ENCODE data around the gene PTCRA. TPM values are rescaled to one million over a fixed set of nuclear protein-coding genes. Genes with fewer than 3 reads are reported as not detected.

PTCRA gene, protein sequence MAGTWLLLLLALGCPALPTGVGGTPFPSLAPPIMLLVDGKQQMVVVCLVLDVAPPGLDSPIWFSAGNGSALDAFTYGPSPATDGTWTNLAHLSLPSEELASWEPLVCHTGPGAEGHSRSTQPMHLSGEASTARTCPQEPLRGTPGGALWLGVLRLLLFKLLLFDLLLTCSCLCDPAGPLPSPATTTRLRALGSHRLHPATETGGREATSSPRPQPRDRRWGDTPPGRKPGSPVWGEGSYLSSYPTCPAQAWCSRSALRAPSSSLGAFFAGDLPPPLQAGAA
- total RNA-seq, result not detected

DNA sequence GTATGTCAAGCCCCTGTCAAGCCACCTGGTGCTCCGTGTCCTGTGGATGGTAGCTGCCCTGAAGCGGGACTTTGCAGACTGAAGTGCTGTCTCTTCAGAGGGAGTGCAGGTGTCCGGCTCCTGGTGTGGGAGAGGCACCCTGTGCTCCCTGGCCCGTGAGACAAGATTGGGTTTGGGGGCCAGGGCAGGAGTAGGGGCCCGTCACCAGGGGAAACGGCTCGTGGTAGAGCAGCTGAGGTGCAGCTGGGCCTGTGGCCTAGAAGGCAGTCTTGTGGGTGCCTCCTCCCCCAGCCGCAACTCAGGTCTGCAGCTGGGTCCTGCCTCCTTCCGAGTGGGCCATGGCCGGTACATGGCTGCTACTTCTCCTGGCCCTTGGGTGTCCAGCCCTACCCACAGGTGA lies at the start of gene PTCRA:
Gene PTCRA (plus strand): TSS at position 322 of the 400 bp plus-strand sequence. CDS start 17 bp downstream, at position 339.
- in situ Hi-C loops (cut with MboI; ENCODE audit: low pct_ligation_motif_present in 1 of 4, low pct_unique_long_range_greater_than_20kb in 1 of 4, low sequenced_read_pairs in 3 of 4) (no loop called here), intact Hi-C loops (cut with DNase I; ENCODE audit: low total_unique reads) (no loop called here)
- TF ChIP-seq, protein P1, sequence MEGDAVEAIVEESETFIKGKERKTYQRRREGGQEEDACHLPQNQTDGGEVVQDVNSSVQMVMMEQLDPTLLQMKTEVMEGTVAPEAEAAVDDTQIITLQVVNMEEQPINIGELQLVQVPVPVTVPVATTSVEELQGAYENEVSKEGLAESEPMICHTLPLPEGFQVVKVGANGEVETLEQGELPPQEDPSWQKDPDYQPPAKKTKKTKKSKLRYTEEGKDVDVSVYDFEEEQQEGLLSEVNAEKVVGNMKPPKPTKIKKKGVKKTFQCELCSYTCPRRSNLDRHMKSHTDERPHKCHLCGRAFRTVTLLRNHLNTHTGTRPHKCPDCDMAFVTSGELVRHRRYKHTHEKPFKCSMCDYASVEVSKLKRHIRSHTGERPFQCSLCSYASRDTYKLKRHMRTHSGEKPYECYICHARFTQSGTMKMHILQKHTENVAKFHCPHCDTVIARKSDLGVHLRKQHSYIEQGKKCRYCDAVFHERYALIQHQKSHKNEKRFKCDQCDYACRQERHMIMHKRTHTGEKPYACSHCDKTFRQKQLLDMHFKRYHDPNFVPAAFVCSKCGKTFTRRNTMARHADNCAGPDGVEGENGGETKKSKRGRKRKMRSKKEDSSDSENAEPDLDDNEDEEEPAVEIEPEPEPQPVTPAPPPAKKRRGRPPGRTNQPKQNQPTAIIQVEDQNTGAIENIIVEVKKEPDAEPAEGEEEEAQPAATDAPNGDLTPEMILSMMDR (IDR thresholded peaks at IDR 0.05), result no peak
- TF ChIP-seq POLR2A (IDR thresholded peaks at IDR 0.05) (no peak), EP300 (IDR thresholded peaks at IDR 0.05; ENCODE audit: low read depth) (no peak)
- no peaks in the 10 kb centered on the region for H3K36me3 ChIP-seq
- H3K27ac ChIP-seq, result no peak within 1 kb of the TSS
- DNase-seq, result no peak
- no peak within 1 kb of the TSS for H3K4me3 ChIP-seq
- 69% methylated on average over 10 of the region's 10 CpGs; no CpG with 5 or more reads in 1 of the 2 donors for WGBS, 2 donors (ENCODE audit: low coverage in 1 of 2)
- no peaks in the 10 kb centered on the region for H3K9me3 ChIP-seq
- peaks cover 19% of the 10 kb centered on the region for H3K27me3 ChIP-seq
- peaks cover 0 to 8% (median 4%) of the 10 kb centered on the region in 4 donors for H3K4me1 ChIP-seq

DNA sequence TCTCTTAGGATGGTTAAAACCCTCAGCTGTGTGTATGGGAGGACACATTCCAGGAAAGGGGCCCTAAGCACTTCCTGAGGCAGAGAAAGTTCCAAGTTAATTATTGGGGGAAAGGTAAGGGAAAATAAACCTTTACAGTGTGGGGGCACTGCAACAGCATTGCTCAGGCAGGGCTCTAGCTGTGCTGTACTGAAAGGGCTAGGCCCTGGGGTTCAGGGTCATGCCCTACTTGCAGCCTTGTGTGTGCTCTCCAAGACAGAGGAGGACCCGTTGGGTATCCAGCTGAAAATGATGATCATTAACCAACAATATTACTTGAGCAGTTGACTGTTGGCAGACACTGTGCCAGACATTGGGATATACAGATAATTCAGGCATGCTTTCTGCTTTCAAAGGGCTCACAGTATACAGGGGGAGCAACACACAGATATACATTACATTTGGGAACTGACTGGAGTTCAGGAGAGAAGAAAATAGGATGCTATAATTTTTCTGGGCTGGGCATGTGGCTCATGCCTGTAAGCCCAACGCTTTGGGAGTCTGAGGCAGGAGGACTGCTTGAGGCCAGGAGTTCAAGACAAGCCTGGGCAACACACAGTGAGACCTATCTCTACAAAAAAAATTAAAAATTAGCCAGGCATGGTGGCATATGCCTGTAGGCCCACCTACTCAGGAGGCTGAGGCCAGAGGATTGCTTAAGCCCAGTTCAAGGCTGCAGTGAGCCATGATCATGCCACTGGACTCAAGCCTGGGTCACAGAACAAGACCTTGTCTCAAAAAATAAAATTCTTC lies 45.5 kb upstream of the PTCRA start:
- Histone ChIP-seq H3K9me3 (no peaks in the 10 kb centered on the region), H3K4me1 (no peaks in the 10 kb centered on the region), H3K27ac (no peak overlapping the region), H3K27me3 (no peaks in the 10 kb centered on the region), H3K4me3 (no peak overlapping the region), H3K36me3 (peaks cover 0 to 22% (median 11%) of the 10 kb centered on the region in 4 donors)
- no peak for TF ChIP-seq POLR2AphosphoS5 (IDR thresholded peaks at IDR 0.05)
- no peak for TF ChIP-seq EP300 (IDR thresholded peaks at IDR 0.05; ENCODE audit: low read depth)
- no peak for TF ChIP-seq POLR2A (IDR thresholded peaks at IDR 0.05)
- TF ChIP-seq, protein P1 (IDR thresholded peaks at IDR 0.05), result no peak
- WGBS, 2 donors (ENCODE audit: low coverage in 1 of 2), result 50 to 60% methylated on average over 1 to 2 of the region's 2 CpGs
- DNase-seq, result no peak
- intact Hi-C loops (cut with DNase I; ENCODE audit: low total_unique reads), result loop anchor here (10.0 kb wide), 1 partner anchor 146 kb away; the partner anchor contains the start of gene PRPH2
- in situ Hi-C loops (cut with MboI; ENCODE audit: low pct_ligation_motif_present in 1 of 4, low pct_unique_long_range_greater_than_20kb in 1 of 4, low sequenced_read_pairs in 3 of 4), result loop anchor here in 2 of 4 donors (10.0 to 25.0 kb wide), 2 partner anchors 133 to 206 kb away; partner anchors contain the start of gene TBCC (in 1 of the 2)

DNA sequence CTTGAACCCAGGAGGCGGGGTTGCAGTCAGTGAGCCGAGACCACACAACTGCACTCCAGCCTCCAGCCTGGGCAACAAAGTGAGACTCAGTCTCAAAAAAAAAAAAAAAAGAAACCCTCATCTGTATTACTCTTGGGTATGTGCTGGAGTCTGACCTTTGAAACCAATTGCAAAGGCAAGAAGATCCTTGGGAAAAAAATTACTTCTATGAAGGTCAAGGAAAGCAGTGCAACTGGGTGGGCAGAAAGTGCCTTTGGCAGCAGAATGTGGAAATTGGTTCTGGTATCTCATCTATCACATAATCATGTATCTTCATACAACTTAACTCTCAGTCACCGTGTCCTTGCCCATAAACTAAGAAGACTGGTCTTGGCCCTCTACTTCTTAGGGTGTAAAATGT lies 44.1 kb upstream of the PTCRA start:
- no peak overlapping the region for H3K4me3 ChIP-seq
- no peak overlapping the region for H3K27ac ChIP-seq
- intact Hi-C loops (cut with DNase I; ENCODE audit: low total_unique reads) (loop anchor here (10.0 kb wide), 1 partner anchor 147 kb away; the partner anchor contains the start of gene PRPH2), in situ Hi-C loops (cut with MboI; ENCODE audit: low pct_ligation_motif_present in 1 of 4, low pct_unique_long_range_greater_than_20kb in 1 of 4, low sequenced_read_pairs in 3 of 4) (loop anchor here in 2 of 4 donors (10.0 to 25.0 kb wide), 2 partner anchors 134 to 207 kb away; partner anchors contain the start of gene TBCC (in 1 of the 2))
- TF ChIP-seq POLR2AphosphoS5 (IDR thresholded peaks at IDR 0.05) (no peak), EP300 (IDR thresholded peaks at IDR 0.05; ENCODE audit: low read depth) (no peak), POLR2A (IDR thresholded peaks at IDR 0.05) (no peak)
- TF ChIP-seq, protein P1 (IDR thresholded peaks at IDR 0.05), result no peak
- H3K9me3 ChIP-seq, result no peaks in the 10 kb centered on the region
- H3K4me1 ChIP-seq, result no peaks in the 10 kb centered on the region
- no peaks in the 10 kb centered on the region for H3K27me3 ChIP-seq
- WGBS, 2 donors (ENCODE audit: low coverage in 1 of 2), result 72 to 74% methylated on average over 3 of the region's 3 CpGs
- DNase-seq, result no peak
- H3K36me3 ChIP-seq, result peaks cover 0 to 10% (median 4%) of the 10 kb centered on the region in 4 donors

GRCh38 chr6:42873313-42873712 lies 42.5 kb upstream of the PTCRA start:
- TF ChIP-seq EP300 (IDR thresholded peaks at IDR 0.05; ENCODE audit: low read depth) (no peak), POLR2AphosphoS5 (IDR thresholded peaks at IDR 0.05) (no peak), POLR2A (IDR thresholded peaks at IDR 0.05) (no peak)
- TF ChIP-seq, protein P1 (IDR thresholded peaks at IDR 0.05), result no peak
- intact Hi-C loops (cut with DNase I; ENCODE audit: low total_unique reads), result loop anchor here (10.0 kb wide), 1 partner anchor 149 kb away; the partner anchor contains the start of gene PRPH2
- no peaks in the 10 kb centered on the region for H3K27me3 ChIP-seq
- WGBS, 2 donors (ENCODE audit: low coverage in 1 of 2), result 33 to 65% methylated on average over 2 of the region's 2 CpGs
- in situ Hi-C loops (cut with MboI; ENCODE audit: low pct_ligation_motif_present in 1 of 4, low pct_unique_long_range_greater_than_20kb in 1 of 4, low sequenced_read_pairs in 3 of 4), result loop anchor here in 2 of 4 donors (10.0 to 25.0 kb wide), 2 partner anchors 136 to 209 kb away; partner anchors contain the start of gene TBCC (in 1 of the 2)
- no peaks in the 10 kb centered on the region for H3K36me3 ChIP-seq
- no peak for DNase-seq
- no peak overlapping the region for H3K27ac ChIP-seq
- H3K4me3 ChIP-seq, result no peak overlapping the region
- no peaks in the 10 kb centered on the region for H3K9me3 ChIP-seq
- peaks cover 0 to 3% (median 0%) of the 10 kb centered on the region in 4 donors for H3K4me1 ChIP-seq

Data from transverse colon (tissue), 4 donors.